NCI-H146 (cell line): ENCODE results near the gene SP3.
A peak's percentile ranks its signal among the peaks of the same experiment; 100 is the strongest.

ENCODE experiments used
- DNase-seq: peaks from one replicate; lab custom pipeline; 2025; lab: John Stamatoyannopoulos, UW

The SP3 gene

GRCh38 chr2:173942861-173943523 is 22.2 kb downstream of the SP3 start:
- DNase-seq, result no peak

GRCh38 chr2:173941567-173941966 is 23.6 kb downstream of the SP3 start:
- no peak for DNase-seq

- no peak for DNase-seq
Measured at GRCh38 chr2:173940208-173941020, 24.8 kb downstream of the SP3 start.

- DNase-seq, result no peak
Measured at GRCh38 chr2:173938700-173939384, 26.3 kb downstream of the SP3 start.

- no peak for DNase-seq
Measured at GRCh38 chr2:173935305-173935704, 29.9 kb downstream of the SP3 start.

GRCh38 chr2:173934895-173935294 is 30.3 kb downstream of the SP3 start:
- peak; percentile 36 for DNase-seq

- no peak for DNase-seq
Measured at GRCh38 chr2:173931751-173932150, 33.4 kb downstream of the SP3 start.

- no peak for DNase-seq
Measured at GRCh38 chr2:173929441-173929840, 35.7 kb downstream of the SP3 start.

GRCh38 chr2:173926875-173927274 is 38.3 kb downstream of the SP3 start:
- DNase-seq, result no peak

GRCh38 chr2:173924285-173924684 is 40.9 kb downstream of the SP3 start:
- no peak for DNase-seq

GRCh38 chr2:173922760-173923159 is 42.4 kb downstream of the SP3 start:
- no peak for DNase-seq

GRCh38 chr2:173922068-173922467 is 43.1 kb downstream of the SP3 start:
- no peak for DNase-seq

GRCh38 chr2:173914055-173914927 is 50.9 kb downstream of the SP3 start:
- DNase-seq, result no peak

GRCh38 chr2:173909846-173910245 is 55.3 kb downstream of the SP3 start:
- no peak for DNase-seq

GRCh38 chr2:173906626-173907025 is 58.5 kb downstream of the SP3 start:
- DNase-seq, result no peak

GRCh38 chr2:173903601-173904394 is 61.4 kb downstream of the SP3 start:
- DNase-seq, result no peak

- DNase-seq, result no peak
Measured at GRCh38 chr2:173898996-173899395, 66.2 kb downstream of the SP3 start.

- no peak for DNase-seq
Measured at GRCh38 chr2:173898178-173898668, 67.0 kb downstream of the SP3 start.

GRCh38 chr2:173896755-173897154 is 68.4 kb downstream of the SP3 start:
- no peak for DNase-seq

GRCh38 chr2:173892341-173892740 is 72.8 kb downstream of the SP3 start:
- DNase-seq, result no peak
